GM12878 (cell line): ENCODE data around the gene P2RX7. TPM values are rescaled to one million over a fixed set of nuclear protein-coding genes. Genes with fewer than 3 reads are reported as not detected.

Source experiments
- BHLHE40 ChIP-seq, 2 experiments: fragments of 450-650 bp in 1 of 2; IDR thresholded peaks; 2 replicates each; pipeline ENCODE4 v1.6.1; 2011 to 2017; ENCODE audit warnings: low read depth in 2 of 2, borderline replicate concordance in 1 of 2, improper control_type of control experiment in 1 of 2, low read length in 1 of 2, mild to moderate bottlenecking in 1 of 2
- BMI1 ChIP-seq: fragments of 450-650 bp; IDR thresholded peaks from 2 replicates; pipeline ENCODE4 v1.6.1; 2016; ENCODE audit warnings: mild to moderate bottlenecking, moderate library complexity, borderline replicate concordance
- CUX1 ChIP-seq: IDR thresholded peaks from 2 replicates; pipeline ENCODE4 v1.6.1; 2012; ENCODE audit warnings: improper control_type of control experiment, low read depth, low read length; ENCODE audit not compliant: insufficient replicate concordance
- DPF2 ChIP-seq: fragments of 450-650 bp; IDR thresholded peaks from 2 replicates; pipeline ENCODE4 v1.6.1; 2017; ENCODE audit warnings: mild to moderate bottlenecking
- EED ChIP-seq: sonication (generic); IDR thresholded peaks from 2 replicates; pipeline ENCODE4 v1.6.1; 2016; ENCODE audit warnings: antibody characterized with exemption, low read depth
- IKZF1 ChIP-seq: fragments of 450-650 bp; conservative IDR thresholded peaks from 2 replicates; pipeline ENCODE4 v1.6.1; 2017; ENCODE audit warnings: antibody characterized with exemption, mild to moderate bottlenecking
- JUNB ChIP-seq: IDR thresholded peaks from 2 replicates; pipeline ENCODE4 v1.6.1; 2016; ENCODE audit warnings: antibody characterized with exemption, mild to moderate bottlenecking
- LARP7 ChIP-seq: fragments of 450-650 bp; IDR thresholded peaks from 2 replicates; pipeline ENCODE4 v1.6.1; 2017; ENCODE audit warnings: mild to moderate bottlenecking
- PKNOX1 ChIP-seq: fragments of 450-650 bp; IDR thresholded peaks from 2 replicates; pipeline ENCODE4 v1.6.1; 2016; ENCODE audit warnings: mild to moderate bottlenecking
- POLR2AphosphoS5 ChIP-seq: IDR thresholded peaks from 2 replicates; pipeline ENCODE4 v1.6.1; 2011; ENCODE audit warnings: mild to moderate bottlenecking, low read length, inconsistent platforms
- PRDM15 ChIP-seq: fragments of 450-650 bp; formaldehyde crosslinking; IDR thresholded peaks from 2 replicates; pipeline ENCODE4 v1.4.0; 2020; ENCODE audit warnings: mild to moderate bottlenecking, moderate library complexity
- SIX5 ChIP-seq: IDR thresholded peaks from 2 replicates; pipeline ENCODE4 v1.6.1; 2011; ENCODE audit warnings: mild to moderate bottlenecking, low read depth, low read length, moderate library complexity; ENCODE audit not compliant: severe bottlenecking
- SP1 ChIP-seq: IDR thresholded peaks from one replicate; pipeline ENCODE4 v1.6.1; 2011; ENCODE audit warnings: low read depth, low read length
- SRF ChIP-seq, 2 experiments: IDR thresholded peaks; 2 replicates each; pipeline ENCODE4 v1.6.1; 2011; ENCODE audit warnings: low read depth in 2 of 2, low read length in 2 of 2, mild to moderate bottlenecking in 1 of 2, moderate library complexity in 1 of 2
- TBL1XR1 ChIP-seq: IDR thresholded peaks from 2 replicates; pipeline ENCODE4 v1.6.1; 2012; ENCODE audit warnings: low read depth, low read length, improper control_type of control experiment
- ZNF687 ChIP-seq: fragments of 450-650 bp; IDR thresholded peaks from 2 replicates; pipeline ENCODE4 v1.6.1; 2017; ENCODE audit warnings: mild to moderate bottlenecking, moderate library complexity
- polyA plus RNA-seq, 11 experiments: library from polyadenylated mRNA; depleted of rRNA in 4 of 11; unstranded in 6 of 11; stranded (reverse) in 5 of 11; fragments of >200 nt; fragmentation: Nextera tagmentation in 4 of 11; fragmentation: Illumina TruSeq in 1 of 11; extraction: Ambion mirVana in 4 of 11; extraction: Trizol in 1 of 11; gene quantifications; 1 replicate in 1 of 11; 2 replicates in 10 of 11; pipeline versions ENCODE4 v1.2.1 to v1.2.3, GENCODE V29; 2011 to 2016; ENCODE audit warnings: inconsistent platforms in 2 of 11, missing spikeins in 2 of 11, low read depth in 1 of 11
- total RNA-seq, 4 experiments: library from RNA; depleted of rRNA in 3 of 4; stranded (reverse); fragments of >200 nt in 3 of 4; fragmentation: Illumina TruSeq in 1 of 4; extraction: Trizol in 1 of 4; gene quantifications; 2 replicates each; pipeline versions ENCODE4 v1.2.1 to v1.2.3, GENCODE V29; 2013 to 2021

P2RX7 gene
- total and polyA plus RNA-seq, 10 of the 15 experiments (the other 5 are each of a cell fraction or from before 2014, with no cell fraction given), result 0.74 to 2.6 (median 1.5) TPM

GRCh38 chr12:121175383-121176119, 42.9 kb downstream of the P2RX7 start (continued):
- peak; percentile 58 for TF ChIP-seq JUNB
- no peak for TF ChIP-seq LARP7
- TF ChIP-seq EED, result peak; percentile 80
- no peak for TF ChIP-seq POLR2AphosphoS5
- TF ChIP-seq IKZF1, result peak; percentile 68
- TF ChIP-seq ZNF687, result no peak
- TF ChIP-seq PKNOX1, result no peak
- no peak for TF ChIP-seq PRDM15 (CRISPR knock-in tag)
- 0 out of 2 replicates have a peak, but pooled peaks have one; percentile 30 for TF ChIP-seq DPF2
- TF ChIP-seq BMI1, result no peak
- TF ChIP-seq CUX1, result no peak
- no peak for TF ChIP-seq SIX5
- no peak for TF ChIP-seq BHLHE40 (IDR thresholded peaks at IDR 0.05; ENCODE audit: borderline replicate concordance in 1 of 2, low read depth in 2 of 2, low read length in 1 of 2)
- TF ChIP-seq SRF (IDR thresholded peaks at IDR 0.05; ENCODE audit: low read depth in 2 of 2, low read length in 2 of 2), result no peak
- TF ChIP-seq TBL1XR1, result no peak
- TF ChIP-seq SP1, result no peak
